Heart left ventricle (tissue), 13 donors: ENCODE results near the gene PLD4.

Experiments used
- POLR2A ChIP-seq, 2 donors: fragments of 450-650 bp; IDR thresholded peaks; one replicate each; pipeline ENCODE4 v1.6.1; 2017; ENCODE audit warnings: antibody characterized with exemption in 2 of 2, mild to moderate bottlenecking in 2 of 2, moderate library complexity in 2 of 2
- TF ChIP-seq, protein P1 (sequence below), 12 donors: fragments of 200-600 bp; sonication (generic) in 4 of 12; IDR thresholded peaks; one replicate each; pipeline versions ENCODE4 v1.5.0 to v1.8.0; 2018 to 2022; ENCODE audit warnings: antibody characterized with exemption in 12 of 12, mild to moderate bottlenecking in 5 of 12
- donor health status: ischemic (EF 13 %, LVEDD 7.1; RV severe dilation, severe dysfunction).
- donor health status: DM: no; HTN: yes; CAD: no.
- donor health status: DM: no; HTN: no; CAD: no.
- donor health status: ischemic (EF 25% LVEDD 6.9; RV normal size, moderate dysfunction).
- donor health status: ischemic (EF 25% LVEDD 5.7; RV mildly dilated, moderate dysfunction).
- donor health status: ischemic (EF 35%, LVEDD 5.7; RV mildly dilated, moderate dysfunction).
- donor health status: nonischemic (EF 11% LVEDD 7.7; RV severe dilation, severe dysfunction).
- donor health status: DM: yes; HTN: yes; CAD: no.
- donor health status: PGD.
- donor health status: ischemic (EF 29% LVEDD 5.4; RV normal size, mild dysfunction).
- donor health status: nonischemic (EF 23%, LVEDD 6.1; RV moderate dilation, normal function).

DNA sequence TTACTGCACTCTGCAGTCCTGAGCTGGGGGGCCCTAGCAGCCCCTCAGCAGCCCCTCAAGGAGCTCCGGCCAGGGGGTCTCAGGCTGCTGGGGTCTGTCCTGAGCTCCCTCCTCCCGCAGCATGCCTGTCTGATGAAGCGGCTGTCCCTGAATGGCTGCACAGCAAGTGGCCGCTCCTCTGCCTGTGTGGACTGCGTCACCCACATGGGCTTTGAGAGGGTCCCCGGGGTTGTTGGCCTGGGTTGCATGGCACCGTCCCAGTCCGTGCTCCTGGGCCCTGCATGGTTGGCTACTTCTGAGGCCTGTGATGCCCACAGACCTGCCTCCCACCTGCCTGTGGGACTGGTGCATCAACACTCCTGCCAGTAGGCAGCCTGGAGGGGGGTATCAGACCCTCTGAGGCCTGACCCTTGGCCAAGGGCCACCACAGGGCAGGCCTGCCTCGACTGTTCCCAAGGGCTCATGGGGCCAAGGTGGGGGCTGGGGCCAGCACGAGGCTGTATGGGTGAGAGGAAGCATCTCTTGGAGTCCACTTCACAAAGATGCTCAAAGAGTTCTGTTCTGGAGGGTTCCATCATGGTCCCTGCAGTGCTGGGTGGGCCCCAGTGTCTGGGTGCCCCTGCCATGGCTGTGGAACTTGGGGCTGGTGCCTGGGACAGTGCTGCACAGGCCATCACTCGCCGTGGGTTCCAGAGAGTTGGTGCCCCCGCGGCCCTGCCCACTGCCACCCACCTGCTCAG is 47.4 kb upstream of the PLD4 start:
- TF ChIP-seq, protein P1, sequence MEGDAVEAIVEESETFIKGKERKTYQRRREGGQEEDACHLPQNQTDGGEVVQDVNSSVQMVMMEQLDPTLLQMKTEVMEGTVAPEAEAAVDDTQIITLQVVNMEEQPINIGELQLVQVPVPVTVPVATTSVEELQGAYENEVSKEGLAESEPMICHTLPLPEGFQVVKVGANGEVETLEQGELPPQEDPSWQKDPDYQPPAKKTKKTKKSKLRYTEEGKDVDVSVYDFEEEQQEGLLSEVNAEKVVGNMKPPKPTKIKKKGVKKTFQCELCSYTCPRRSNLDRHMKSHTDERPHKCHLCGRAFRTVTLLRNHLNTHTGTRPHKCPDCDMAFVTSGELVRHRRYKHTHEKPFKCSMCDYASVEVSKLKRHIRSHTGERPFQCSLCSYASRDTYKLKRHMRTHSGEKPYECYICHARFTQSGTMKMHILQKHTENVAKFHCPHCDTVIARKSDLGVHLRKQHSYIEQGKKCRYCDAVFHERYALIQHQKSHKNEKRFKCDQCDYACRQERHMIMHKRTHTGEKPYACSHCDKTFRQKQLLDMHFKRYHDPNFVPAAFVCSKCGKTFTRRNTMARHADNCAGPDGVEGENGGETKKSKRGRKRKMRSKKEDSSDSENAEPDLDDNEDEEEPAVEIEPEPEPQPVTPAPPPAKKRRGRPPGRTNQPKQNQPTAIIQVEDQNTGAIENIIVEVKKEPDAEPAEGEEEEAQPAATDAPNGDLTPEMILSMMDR (IDR thresholded peaks at IDR 0.05): no peak
- TF ChIP-seq POLR2A (IDR thresholded peaks at IDR 0.05): no peak
